ENCODE measurements around the gene TDRD3.

TDRD3 gene

GRCh38 chr13:60482012-60482411 is 85.0 kb downstream of the TDRD3 start:
- H3K4me3 ChIP-seq (ENCODE audit: control insufficient read depth, low read depth, low read length): no peak overlapping the region
- TF ChIP-seq, protein P1, sequence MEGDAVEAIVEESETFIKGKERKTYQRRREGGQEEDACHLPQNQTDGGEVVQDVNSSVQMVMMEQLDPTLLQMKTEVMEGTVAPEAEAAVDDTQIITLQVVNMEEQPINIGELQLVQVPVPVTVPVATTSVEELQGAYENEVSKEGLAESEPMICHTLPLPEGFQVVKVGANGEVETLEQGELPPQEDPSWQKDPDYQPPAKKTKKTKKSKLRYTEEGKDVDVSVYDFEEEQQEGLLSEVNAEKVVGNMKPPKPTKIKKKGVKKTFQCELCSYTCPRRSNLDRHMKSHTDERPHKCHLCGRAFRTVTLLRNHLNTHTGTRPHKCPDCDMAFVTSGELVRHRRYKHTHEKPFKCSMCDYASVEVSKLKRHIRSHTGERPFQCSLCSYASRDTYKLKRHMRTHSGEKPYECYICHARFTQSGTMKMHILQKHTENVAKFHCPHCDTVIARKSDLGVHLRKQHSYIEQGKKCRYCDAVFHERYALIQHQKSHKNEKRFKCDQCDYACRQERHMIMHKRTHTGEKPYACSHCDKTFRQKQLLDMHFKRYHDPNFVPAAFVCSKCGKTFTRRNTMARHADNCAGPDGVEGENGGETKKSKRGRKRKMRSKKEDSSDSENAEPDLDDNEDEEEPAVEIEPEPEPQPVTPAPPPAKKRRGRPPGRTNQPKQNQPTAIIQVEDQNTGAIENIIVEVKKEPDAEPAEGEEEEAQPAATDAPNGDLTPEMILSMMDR (conservative IDR thresholded peaks at IDR 0.05; ENCODE audit: control insufficient read depth, insufficient read depth, low read depth, low read length): no peak
- DNase-seq (ENCODE audit: low read depth): peak; percentile 38

DNA sequence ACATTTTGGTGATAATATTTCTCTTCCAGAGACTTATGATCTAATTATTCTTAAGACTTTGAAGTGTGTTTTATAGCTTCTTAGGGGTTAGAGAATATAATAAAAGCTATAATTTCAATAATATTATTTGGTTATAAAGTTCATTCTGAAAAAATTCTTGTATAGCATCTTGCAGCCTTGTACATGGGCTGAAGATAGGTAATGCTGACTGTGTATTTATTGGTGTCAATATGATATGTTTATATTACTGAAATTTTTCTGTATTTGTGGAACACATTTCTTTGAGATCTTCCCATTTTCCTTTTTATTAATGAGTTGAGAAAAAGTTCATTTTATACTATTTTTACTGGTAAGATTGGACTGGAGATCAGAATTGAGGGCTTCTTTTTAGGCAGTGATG is 87.8 kb downstream of the TDRD3 start:
- no peak for DNase-seq (ENCODE audit: low read depth)
- TF ChIP-seq, protein P1 (conservative IDR thresholded peaks at IDR 0.05; ENCODE audit: control insufficient read depth, insufficient read depth, low read depth, low read length): no peak
- no peak overlapping the region for H3K4me3 ChIP-seq (ENCODE audit: control insufficient read depth, low read depth, low read length)

DNA sequence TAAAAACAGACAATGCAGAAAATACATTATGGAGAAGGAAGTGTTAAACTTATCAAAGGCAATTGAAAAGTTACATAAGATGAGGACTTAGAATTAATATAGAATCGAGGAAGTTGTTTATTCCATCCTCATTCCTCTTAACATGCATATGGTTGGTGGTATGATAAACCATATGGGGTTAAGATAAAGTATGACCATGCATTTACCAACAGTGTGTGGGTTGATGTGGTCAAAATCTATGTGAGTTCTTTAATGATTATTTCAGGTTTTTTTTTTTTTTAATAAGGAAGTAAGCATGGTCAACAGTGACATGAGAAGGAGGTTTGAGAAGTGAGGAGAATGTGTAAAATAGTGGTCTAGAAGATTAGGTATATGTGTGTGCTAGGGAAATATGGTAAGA is 94.5 kb downstream of the TDRD3 start:
- TF ChIP-seq, protein P1 (conservative IDR thresholded peaks at IDR 0.05; ENCODE audit: control insufficient read depth, insufficient read depth, low read depth, low read length): no peak
- no peak for DNase-seq (ENCODE audit: low read depth)
- H3K4me3 ChIP-seq (ENCODE audit: control insufficient read depth, low read depth, low read length): no peak overlapping the region

GRCh38 chr13:60492187-60492586 is 95.2 kb downstream of the TDRD3 start:
- no peak overlapping the region for H3K4me3 ChIP-seq (ENCODE audit: control insufficient read depth, low read depth, low read length)
- TF ChIP-seq, protein P1 (conservative IDR thresholded peaks at IDR 0.05; ENCODE audit: control insufficient read depth, insufficient read depth, low read depth, low read length): no peak
- no peak for DNase-seq (ENCODE audit: low read depth)

DNA sequence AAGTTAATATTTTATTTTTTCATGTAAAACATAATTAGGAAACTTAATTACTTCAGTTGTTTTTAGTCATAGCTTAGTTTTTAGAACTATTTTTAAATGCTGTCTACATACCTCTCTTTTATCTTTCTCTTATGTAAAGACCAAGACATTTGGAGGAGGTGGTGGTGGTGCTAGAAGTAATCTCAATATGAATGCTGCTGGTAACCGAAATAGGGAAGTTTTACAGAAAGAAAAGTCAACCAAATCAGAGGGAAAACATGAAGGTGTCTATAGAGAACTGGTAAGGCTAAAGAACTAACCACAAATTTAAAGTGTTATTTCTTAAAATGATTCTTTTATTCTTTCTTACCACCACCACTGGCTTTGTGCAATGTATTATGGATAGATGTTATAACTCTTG is 97.3 kb downstream of the TDRD3 start:
- no peak overlapping the region for H3K4me3 ChIP-seq (ENCODE audit: control insufficient read depth, low read depth, low read length)
- no peak for DNase-seq (ENCODE audit: low read depth)
- TF ChIP-seq, protein P1 (conservative IDR thresholded peaks at IDR 0.05; ENCODE audit: control insufficient read depth, insufficient read depth, low read depth, low read length): no peak

- H3K4me3 ChIP-seq (ENCODE audit: control insufficient read depth, low read depth, low read length): no peak overlapping the region
- no peak for DNase-seq (ENCODE audit: low read depth)
- TF ChIP-seq, protein P1 (conservative IDR thresholded peaks at IDR 0.05; ENCODE audit: control insufficient read depth, insufficient read depth, low read depth, low read length): no peak
Measured at GRCh38 chr13:60501236-60501635, 104.2 kb downstream of the TDRD3 start.
